Measurements from ENCODE around the gene ZNF827.

- TF ChIP-seq POLR2A (IDR thresholded peaks at IDR 0.05) (no peak), POLR2AphosphoS5 (IDR thresholded peaks at IDR 0.05) (no peak)
Observed at GRCh38 chr4:145830699-145831098, 107.9 kb downstream of the ZNF827 start.

All from spleen (tissue), 3 donors.